HK-2 (cell line): ENCODE data around the gene RAB3GAP2.
A peak's percentile ranks its signal among the peaks of the same experiment; 100 is the strongest.
"Not testable (repeated sequence)": the region's sequence is repeated elsewhere in the genome, so short reads cannot be mapped to it uniquely, and the experiment has no call there.

ENCODE experiments used
- DNase-seq: peaks from one replicate; pipeline ENCODE4 v3.0.0-alpha.2; 2018; ENCODE audit not compliant: unreplicated experiment

Gene RAB3GAP2, protein sequence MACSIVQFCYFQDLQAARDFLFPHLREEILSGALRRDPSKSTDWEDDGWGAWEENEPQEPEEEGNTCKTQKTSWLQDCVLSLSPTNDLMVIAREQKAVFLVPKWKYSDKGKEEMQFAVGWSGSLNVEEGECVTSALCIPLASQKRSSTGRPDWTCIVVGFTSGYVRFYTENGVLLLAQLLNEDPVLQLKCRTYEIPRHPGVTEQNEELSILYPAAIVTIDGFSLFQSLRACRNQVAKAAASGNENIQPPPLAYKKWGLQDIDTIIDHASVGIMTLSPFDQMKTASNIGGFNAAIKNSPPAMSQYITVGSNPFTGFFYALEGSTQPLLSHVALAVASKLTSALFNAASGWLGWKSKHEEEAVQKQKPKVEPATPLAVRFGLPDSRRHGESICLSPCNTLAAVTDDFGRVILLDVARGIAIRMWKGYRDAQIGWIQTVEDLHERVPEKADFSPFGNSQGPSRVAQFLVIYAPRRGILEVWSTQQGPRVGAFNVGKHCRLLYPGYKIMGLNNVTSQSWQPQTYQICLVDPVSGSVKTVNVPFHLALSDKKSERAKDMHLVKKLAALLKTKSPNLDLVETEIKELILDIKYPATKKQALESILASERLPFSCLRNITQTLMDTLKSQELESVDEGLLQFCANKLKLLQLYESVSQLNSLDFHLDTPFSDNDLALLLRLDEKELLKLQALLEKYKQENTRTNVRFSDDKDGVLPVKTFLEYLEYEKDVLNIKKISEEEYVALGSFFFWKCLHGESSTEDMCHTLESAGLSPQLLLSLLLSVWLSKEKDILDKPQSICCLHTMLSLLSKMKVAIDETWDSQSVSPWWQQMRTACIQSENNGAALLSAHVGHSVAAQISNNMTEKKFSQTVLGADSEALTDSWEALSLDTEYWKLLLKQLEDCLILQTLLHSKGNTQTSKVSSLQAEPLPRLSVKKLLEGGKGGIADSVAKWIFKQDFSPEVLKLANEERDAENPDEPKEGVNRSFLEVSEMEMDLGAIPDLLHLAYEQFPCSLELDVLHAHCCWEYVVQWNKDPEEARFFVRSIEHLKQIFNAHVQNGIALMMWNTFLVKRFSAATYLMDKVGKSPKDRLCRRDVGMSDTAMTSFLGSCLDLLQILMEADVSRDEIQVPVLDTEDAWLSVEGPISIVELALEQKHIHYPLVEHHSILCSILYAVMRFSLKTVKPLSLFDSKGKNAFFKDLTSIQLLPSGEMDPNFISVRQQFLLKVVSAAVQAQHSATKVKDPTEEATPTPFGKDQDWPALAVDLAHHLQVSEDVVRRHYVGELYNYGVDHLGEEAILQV (N-terminal part only)

DNA sequence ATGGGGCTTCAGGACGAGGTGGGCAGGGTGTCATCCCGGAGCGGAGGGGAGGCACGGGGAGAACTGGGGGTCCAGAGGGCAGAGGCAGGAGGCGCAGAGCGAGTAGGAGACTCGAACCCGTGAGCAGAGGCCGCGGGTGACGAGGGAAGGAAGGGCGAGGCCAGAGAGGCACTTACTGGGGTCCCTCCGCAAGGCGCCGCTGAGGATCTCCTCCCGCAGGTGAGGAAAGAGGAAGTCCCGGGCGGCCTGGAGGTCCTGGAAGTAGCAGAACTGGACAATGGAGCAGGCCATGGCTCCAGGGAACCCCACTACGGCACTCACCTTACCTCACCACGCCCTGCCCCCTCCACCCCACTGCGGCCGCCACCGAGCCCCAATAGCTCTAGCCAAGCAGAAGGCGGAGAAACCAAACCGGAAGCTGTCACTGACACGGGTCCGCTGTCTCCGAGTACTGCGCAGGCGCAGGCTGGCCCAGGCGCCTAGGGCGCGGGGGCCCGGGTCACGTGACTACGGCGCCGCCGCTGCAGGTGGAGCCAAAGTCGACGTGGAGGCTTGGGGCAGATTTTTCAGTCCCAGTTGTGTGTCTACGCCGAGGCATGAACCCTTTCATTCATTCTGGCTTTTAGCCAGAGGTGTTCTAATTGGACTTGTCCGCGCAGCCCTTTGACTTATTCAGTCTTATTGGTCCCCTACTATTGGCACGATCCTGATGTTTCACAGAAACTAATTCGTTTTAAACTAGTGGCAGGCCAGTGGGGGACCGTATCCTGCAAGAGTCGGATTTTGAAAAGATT is at the start of gene RAB3GAP2:
RAB3GAP2 (minus strand) TSS at position 407 of the 794 bp plus-strand sequence; CDS start at position 291, 116 bp downstream.
- peak; percentile 99 for DNase-seq

DNA sequence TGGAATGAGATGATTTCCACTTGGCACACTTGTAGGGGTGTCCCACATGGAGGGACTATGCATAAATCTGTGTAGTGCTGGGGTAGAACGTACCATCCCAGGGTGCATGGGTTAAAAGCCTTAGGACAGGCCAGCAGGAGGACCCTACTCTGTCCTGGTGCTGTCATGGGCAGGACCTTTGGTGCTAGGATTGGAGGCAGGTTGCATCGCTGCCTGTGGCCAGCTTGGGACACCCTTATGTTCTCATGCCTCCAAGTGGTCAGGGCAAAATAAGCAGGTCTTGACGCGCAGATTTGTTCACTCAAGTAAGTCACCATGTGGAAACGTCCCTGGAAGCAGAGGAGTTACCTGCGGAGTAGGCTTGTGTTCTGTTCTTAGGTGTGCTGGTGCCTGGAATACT is 49.5 kb upstream of the RAB3GAP2 start:
- DNase-seq, result no peak

DNA sequence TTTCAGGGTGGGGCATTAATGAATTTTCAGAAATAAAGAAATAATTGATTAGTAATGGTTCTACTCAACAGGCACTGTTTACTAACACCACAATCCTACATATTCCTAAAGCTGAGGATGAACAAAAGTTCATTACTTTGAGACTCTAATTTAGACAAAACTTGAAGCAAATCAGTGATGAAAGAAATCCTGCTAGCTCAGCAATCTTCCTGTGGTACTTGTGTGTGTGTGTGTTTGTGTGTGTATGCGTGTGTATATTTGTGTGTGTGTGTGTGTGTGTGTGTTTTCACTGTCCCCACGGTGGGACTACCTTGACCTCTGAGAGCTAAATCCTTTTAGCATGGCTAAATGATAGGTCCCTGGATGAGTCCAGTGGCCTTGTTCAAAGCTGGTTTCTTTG is 48.5 kb upstream of the RAB3GAP2 start:
- DNase-seq, result no peak

DNA sequence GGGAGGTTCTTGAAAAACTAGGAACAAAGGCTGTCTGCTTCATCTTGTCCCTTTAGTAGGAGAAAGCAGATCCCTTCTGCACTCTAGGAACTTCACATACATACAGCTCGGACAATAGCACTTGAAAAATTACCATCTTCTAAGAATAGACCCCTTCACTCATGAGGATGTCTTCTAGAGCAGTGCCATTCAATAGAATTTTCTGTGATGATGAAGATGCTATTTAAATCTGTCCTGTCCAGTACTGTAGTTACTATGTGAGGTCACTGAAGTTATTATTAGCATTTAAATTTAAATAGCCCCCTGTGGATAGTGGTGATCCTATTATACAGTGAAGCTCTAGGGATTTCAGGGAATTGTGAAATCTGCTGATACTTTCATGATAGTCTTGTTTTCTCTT is 46.4 kb upstream of the RAB3GAP2 start:
- no peak for DNase-seq

DNA sequence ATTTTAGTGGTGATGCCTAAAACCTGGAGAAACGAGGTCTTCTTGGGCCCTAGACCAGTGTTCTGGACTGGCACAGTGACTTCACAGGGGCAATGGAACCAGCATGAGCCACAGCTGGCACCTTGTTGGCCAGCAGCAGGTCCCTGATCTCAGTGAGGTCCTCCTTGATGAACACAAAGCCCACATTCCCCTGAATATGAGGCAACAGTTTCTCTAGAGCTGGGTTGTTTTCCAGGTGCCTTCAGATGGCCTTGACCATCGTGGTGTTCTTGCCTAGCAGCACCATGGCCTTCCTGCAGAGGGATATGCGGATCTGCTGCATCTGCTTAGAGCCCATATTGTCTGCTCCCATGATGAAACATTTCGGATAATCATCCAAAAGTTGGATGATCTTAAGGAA is 44.9 kb upstream of the RAB3GAP2 start:
- DNase-seq, result no peak

DNA sequence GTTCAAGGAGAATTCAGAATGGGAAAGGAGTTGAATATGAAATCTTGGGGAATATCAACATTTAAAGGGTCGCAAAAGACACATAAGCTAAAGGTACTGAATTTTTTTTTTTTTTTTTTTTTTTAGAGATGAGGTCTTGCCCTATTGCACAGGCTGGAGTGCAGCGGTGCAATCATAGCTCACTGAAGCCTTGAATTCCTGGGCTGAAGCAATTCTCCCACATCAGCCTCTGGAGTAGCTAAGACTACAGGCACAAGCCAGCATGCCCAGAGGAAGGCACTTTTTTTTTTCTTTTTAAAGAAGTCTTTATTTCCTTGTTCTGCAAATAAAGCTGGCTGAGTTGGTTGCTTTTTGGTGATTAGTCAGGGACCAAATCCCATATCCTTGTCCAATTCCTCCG is 44.1 kb upstream of the RAB3GAP2 start:
- DNase-seq, result no peak

DNA sequence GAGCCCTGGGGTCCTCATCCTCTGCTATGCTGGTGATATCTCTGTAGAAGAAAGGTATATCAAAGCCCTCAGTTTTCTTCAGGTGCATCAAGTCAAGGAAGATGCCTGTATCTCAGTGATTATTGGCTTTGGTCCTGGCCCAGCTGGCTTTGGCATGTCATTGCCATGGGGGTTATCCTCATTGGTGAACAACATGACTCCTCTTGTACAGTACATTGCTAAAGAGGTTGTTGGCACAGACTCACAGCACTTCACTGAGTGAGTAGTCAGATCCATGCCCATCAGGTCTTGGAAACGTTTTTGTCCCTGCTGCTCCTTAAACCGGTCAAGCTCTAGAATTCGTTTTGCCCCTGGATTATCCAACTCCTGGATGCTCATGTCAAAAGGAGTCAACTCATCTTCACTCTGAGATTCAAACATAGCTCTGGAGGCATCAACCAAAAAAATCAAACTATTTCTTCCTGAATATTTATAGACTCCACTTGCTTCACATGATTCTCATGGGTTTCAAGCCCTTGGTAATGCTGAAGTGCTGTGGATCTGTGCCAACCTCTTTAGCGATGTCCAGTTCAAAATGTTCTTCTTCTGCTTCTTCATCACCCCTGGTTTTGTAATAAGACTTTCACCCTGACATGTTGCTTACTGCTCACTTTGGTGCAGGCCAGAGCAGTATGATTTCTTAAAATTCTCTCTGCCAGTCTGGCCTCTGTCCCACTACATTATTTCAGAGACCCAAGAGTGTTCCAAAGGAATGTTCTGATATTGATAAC is 43.0 kb upstream of the RAB3GAP2 start:
- no peak for DNase-seq

DNA sequence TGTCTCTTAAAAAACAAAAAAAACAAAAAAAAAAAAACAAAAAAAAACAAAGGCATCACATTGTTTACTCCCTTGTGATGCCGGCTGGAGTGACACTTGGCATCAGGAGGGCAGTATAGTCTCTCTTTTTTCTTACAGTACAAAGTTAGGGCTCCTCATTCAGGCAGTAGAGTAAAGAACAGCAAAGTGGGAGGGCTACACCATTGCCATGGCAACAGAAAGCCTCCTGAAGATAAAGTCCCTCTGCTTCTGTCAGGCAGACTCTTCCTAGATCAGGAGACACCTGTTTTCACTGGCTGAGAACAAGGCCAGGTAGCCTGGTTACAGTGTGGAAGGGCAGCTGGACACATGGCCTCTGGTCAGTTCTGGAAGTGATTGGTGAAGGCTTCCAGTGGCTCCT is 41.3 kb upstream of the RAB3GAP2 start:
- no peak for DNase-seq

DNA sequence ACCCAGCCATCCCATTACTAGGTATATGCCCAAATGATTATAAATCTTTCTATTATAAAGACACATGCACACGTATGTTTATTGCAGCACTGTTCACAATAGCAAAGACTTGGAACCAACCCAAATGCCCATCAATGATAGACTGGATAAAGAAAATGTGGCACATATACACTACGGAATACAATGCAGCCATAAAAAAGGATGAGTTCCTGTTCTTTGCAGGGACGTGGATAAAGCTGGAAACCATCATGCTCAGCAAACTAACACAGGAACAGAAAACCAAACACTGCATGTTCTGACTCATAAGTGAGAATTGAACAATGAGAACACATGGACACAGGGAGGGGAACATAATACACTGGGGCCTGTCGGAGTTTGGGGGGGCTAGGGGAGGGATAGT is 37.9 kb upstream of the RAB3GAP2 start:
- not testable (repeated sequence) for DNase-seq

DNA sequence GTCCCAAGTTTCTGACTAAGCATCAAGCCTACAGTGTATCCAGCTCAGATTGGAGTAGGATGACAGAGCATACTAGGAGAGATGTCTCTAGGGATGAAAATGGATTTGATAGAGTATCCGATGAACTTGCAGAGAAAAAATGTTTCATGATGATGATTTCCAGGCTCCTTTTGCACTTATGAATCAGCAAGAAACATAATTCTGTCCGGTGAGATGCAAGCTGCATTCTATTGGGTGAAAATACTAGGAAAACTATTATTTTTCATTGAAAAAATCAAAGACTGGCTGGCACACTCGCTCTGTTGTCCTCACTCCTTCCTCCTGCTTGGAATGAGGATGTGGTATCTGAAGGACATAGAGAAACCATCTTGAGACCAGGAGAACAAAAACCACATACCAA is 35.4 kb upstream of the RAB3GAP2 start:
- DNase-seq, result no peak

DNA sequence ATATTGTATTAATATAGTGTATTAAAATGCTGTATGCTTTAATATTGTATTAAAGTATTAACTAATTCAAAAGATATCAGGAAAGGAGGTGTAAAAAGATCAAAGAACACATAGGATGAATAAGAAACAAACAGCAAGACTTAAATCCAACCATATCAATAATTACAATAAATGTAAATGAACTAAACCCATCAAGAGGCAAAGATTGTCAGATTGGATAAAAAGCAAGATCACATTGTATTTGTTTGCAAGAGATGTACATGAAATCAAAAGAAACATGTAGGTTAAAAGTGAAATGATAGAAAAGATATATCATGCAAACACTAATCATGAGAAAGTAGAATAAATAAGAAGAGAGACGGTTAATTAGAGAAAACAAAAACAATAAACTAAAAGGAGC is 34.1 kb upstream of the RAB3GAP2 start:
- DNase-seq, result no peak

DNA sequence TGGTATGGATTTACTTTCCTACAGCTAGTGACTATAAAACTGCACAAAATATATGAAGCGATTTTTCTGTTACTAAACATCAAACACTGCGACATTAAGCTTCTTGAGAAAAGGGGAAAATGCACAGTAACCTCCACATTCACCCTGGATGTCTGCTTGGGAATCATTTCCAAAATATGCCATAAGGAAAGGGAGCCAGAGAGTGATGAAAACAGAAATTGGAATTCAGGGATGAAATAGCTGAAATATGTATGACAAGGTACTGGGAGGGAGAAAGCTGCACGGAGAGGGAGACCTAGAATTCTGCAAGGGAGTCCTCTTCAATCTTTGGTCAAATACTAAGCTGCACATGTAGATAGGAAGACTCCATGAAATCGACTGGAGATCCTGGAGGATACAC is 31.6 kb upstream of the RAB3GAP2 start:
- DNase-seq, result no peak

DNA sequence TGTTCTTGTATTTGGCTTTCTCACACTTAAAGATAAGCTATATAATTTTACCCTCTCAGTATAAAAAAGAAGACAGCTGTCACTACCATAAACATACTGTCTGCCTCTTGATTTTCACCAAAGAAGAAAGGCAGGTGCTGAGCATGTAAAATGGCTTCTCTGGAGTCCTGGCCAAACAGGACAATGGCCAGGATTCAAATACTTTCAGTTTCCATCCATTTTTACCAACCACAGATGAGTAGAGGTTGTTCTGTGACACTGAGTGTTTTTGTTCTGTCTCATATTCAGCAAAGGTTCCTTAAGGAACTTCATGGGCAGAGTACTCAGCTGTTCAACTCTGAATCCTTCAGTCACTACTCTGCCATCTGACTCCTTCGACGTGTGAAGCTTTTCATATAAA is 29.4 kb upstream of the RAB3GAP2 start:
- DNase-seq, result no peak

DNA sequence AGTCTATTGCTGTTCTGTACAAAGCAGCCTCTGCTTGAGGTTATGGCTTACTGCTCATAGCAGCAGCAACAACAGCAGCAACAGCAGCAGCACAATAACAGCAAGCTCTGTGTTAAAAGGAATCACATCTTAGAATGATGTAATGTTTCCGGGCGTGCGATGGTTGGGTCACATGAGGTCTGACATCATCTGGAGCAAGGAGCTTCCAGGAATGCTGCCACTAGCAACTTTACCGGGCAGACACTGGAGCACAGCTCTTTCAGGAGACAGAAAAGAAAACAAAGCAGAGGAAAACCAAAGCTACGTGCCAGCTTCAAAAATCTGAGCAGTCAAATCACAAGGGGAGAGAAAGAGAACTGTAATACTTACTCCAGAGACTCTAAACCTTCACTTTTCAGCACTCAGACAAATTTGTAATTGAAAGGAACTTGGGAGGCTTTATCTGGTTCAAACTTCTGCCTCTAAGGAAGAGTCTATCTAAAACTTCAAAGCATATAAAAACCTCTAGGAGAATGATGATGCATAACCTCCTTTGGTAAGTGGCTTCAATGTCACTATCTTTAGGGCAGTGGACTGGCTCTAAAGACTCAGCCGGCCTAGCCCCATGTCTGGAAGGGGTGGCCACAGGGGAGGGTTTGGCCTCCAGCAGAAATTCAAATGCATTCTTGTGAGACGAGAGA is 28.3 kb upstream of the RAB3GAP2 start:
- DNase-seq, result peak; percentile 65

DNA sequence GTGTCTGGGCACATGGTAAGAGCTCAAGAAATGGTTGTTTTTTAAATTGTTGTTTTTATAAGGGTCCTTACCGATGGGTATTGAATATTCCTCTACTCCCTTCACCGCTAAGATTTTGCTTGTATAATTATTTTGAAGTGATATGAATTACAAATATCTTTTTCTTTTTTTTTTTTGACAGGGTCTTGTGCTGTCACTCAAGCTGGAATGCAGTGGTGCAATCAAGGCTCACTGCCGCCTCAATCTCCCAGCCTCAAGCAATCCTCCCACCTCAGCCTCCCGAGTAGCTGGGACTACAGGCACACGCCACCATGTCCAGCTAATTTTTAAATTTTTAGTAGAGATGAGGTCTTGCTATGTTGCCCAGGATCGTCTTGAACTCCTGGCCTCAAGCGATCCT is 27.1 kb upstream of the RAB3GAP2 start:
- no peak for DNase-seq

DNA sequence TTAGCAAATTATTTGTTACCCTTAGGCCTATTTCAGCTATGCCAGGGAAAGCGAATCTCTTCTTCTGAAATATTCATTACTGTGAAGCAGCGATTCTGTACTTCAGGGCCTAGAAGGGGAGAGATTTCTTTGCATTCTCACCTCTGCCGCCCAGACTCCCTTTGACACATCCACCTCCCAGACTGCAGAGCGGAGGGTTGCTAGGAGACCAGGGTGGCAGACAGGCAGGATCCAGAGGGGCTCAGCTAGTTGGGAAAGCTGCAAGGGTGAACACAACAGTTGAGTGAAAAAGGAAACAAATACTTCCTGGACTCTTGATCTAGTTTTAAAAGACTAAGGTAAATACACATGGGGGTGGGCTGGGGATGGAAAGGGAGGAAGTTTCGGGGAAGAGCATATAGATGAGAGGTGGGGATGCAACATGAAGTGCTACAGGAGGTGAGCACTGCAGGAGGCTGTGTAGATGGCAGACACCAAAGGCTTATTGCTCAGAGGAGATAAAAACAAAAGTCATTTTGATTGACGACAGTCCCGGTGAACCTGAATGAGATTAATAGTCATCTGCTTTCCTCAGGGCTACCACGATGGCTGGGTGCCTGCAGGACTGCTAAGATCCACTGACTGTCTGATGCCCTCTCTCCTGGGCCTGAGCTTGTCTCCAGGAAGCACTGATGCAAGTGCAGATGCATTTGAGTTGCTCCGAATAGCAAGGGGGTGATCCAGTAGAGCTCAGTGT is 26.4 kb upstream of the RAB3GAP2 start:
- no peak for DNase-seq

DNA sequence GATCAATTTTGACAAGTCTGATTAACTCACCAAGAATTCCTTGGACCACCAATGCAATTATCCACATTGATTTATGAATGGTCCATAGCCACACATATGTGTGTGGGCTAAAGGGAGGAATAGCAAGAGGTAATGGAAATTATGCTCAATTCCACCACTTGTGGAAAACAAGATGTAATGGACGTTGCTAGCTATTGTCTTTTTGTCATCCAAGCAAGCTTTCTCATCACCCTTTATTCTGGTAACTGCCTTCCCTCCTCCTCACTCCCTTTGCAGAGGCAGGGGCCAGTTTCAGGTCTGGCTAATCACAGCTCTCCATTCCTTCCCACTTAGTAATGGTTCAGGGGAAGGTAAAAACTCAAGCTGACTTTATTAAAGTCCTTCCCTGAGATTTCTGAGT is 24.7 kb upstream of the RAB3GAP2 start:
- DNase-seq, result no peak

DNA sequence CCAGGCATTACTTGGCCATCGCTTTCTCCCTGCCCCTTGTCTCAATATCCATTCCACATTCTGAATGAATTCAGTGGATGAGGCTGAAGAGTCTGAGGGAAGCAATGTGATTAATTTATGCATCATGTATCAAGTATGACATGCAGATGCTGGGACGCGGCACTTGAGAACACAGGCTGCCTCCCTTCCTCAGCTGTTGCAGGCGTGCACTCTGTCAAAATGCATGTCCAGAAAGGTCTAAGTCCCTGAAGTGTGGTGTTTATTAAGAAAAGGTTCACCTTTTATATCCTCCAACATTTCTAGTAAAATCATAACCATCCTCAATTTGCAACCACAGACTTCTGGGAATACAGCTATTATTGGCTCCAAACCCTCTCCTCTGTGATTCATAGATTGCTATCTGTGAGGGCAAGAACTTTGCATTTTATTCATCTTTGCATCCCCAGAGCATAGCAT is 22.6 kb upstream of the RAB3GAP2 start:
- no peak for DNase-seq

DNA sequence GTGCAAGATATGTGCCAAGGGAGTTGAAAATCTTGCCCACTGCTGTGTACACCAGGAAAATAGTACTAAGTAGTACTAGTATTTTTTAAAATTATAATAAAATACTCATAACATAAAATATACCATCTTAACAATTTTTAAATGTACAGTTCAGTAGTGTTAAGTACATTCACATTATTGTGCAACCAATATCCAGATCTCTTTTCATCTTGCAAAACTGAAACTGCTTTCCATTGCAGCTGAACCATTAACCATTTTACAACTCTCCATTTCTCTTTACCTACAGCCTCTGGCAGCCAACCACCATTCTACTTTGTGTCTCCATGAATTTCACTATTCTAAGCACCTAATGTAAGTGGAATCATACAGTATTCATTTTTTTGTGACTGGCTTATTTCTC is 19.3 kb upstream of the RAB3GAP2 start:
- DNase-seq, result no peak
